Inferior parietal cortex (tissue), 1 donor: ENCODE results near the gene POMT2.

Experiments
- DNase-seq: peaks from one replicate; pipeline ENCODE4 v3.0.0-alpha.2; 2016; ENCODE audit errors: extremely low spot score

POMT2 gene

DNA sequence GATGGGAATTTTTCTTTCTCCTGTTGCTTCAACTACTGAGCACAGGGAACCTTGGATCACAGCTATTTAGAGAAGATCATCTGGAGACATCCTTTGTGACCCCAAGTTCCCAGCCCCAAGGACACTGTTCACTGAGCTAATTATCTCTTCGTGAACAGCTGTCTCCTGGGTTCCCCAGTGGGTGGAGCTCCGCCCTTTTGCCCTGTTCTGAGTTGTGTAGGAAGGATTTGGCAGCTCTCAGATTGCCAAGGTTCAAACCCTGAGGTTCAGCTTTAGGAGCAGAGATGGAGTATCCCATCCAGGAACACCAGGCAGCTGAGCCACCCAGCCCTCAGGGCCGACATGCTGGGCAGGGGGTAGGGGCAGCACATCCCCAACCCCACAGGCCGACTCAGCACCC, 81.7 kb downstream of the POMT2 start:
- DNase-seq: no peak

DNA sequence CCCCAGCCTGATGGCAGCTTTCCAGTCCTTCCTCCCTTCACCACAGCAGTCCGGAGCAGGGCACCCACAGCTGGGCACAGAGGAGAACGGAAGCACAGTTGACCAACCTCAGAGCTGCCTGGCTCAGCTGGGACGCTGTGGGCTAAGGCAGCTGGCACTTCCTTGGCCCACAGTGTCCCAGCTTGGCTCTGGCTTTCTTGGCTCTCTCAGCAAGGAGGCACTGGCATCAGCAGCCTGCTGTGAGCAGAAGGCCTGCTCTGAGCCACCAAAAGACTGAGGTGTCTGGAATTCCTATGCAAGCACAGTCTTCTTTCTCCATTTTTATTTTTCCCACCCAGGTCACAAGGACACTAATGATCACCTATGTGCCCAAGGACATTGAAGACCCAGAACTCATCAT, 82.3 kb downstream of the POMT2 start:
- no peak for DNase-seq

DNA sequence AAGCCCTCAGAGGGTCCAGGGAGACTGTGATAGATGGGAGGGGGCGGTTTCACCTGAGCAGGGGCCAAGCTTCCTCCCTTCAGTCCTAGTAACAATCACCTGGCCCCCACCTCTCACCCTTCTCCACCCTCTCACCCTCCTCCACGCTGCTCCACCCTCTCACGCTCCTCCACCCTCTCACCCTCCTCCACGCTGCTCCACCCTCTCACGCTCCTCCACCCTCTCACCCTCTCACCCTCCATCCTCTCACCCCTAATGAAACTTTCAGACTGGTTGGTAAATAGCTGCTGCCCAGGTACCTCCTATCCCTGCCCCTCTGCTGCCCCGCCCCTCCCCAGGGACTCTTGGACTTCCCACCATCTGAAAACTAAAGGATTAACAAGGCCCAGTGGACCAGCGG, 83.9 kb downstream of the POMT2 start:
- no peak for DNase-seq

DNA sequence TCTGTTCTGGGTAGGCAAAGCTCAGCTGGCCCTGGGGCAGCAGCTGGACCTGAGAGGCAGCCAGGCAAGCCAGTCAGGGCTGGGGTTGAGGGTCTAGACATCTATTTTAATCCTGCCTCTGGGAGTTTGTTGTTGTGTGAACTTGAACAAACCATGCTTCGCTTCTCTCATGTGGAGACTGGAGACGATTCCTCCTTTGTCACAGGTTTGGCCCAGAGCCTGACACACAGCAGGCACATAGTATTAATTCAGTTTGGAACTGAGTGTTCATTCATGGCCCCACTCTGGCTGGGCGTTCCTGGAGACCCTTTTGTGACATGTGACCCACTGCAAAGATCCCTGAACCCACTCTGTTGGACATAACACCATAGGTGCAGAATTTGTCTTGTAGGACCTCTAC, 89.0 kb downstream of the POMT2 start:
- DNase-seq: no peak

DNA sequence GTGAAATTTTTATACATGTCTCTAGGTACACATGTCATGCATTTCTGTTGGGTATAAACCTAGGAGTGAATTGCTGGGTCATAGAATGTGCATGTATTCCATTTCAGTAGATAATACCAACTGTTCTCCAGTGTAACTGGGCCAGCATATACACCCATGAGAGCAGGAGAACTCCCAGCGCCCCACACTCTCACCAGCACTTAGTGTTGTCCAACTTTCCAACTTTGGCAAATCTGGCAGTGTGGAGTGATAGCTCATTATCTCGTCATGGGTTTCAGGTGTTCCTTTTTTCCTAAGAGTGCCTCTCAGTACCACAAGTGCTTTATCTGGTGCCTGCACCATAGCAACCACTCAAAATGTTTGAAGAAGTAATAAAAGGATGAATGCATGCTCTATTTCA, 89.8 kb downstream of the POMT2 start:
- DNase-seq: no peak

DNA sequence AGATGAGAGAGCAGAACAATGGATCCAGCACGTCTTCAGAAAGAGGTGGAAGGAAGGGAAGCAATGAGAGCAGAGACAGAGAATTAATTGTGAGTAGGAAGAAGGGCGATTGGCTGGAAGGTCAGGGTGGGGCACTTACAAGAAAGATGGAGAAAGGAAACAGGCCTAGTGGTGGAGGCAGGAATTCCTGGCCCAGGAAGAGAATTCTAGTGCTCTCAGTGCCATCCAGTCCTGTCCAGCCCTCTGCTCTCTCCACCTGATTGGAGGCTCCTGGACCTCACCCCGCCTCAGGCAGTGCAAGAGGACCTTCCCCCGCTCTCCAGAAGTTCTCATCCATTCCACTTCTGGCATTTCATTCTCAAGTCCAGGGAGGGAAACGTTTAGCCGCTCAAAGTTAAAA, 92.6 kb downstream of the POMT2 start:
- no peak for DNase-seq

DNA sequence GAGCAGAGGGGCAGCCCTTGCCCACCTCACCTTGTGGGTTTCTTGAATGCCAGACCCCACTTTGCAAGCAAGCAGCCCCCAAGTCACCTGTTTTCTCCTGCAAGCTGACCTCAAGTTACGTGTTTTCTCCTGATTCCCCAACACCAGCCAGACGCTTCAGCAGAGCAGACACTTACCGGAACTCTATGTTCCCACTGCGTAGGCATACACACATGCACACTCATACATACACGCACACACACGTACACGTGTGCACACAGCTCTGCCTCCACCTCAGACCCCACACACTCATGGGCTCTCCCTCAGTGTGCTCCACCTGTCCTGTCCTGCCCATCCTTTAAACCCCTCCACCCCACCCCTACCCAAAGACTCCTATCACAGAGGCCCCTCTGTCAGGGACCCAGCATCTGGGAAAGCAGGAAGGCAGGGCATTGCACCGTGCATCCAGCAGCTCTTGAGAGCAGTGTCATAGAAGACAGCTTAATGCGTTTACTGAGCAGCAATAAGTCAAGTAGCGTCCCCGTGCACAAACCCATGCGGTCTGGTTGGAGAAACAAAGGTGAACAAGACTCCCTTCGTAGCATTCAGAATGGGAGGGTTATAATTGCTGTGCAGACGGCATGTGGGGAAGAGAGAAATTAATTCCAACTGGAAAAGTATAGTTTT, 94.7 kb downstream of the POMT2 start:
- no peak for DNase-seq

DNA sequence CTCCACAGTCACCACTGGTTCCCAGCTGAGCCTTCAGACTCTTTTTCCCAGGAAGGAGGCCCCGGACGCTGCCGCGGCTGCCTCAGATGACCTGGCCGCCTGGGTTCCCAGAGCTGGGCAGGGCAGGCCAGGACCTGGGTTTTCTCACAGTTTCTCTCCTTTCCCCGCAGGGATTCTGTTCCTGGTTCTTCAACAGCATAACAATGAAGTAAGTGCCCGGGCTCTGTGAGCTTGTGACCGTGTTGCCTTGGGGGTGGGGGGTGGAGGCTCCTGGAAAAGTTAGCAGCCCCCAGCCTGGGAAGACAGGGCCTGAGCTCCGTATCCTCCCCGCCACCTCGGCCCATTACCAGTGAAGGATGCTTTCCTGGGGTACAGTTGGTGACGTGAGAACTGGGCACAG, 95.4 kb downstream of the POMT2 start:
- DNase-seq: no peak
